Hepatocyte (in vitro differentiated cells): ENCODE measurements around the gene DACT2.
"Not testable (repeated sequence)": the region's sequence is repeated elsewhere in the genome, so short reads cannot be mapped to it uniquely, and the experiment has no call there.

Experiments
- EZH2phosphoT487 ChIP-seq: fragments of 200-600 bp; sonication (generic); IDR thresholded peaks from one replicate; pipeline ENCODE4 v1.6.1; 2018; ENCODE audit warnings: antibody characterized with exemption, mild to moderate bottlenecking, low read depth, moderate library complexity; ENCODE audit not compliant: unreplicated experiment, severe bottlenecking
- TF ChIP-seq, protein P1 (sequence below): fragments of 200-600 bp; sonication (generic); IDR thresholded peaks from 2 replicates; pipeline ENCODE4 v1.5.1; 2016; ENCODE audit warnings: antibody characterized with exemption, mild to moderate bottlenecking; ENCODE audit not compliant: poor library complexity

DNA sequence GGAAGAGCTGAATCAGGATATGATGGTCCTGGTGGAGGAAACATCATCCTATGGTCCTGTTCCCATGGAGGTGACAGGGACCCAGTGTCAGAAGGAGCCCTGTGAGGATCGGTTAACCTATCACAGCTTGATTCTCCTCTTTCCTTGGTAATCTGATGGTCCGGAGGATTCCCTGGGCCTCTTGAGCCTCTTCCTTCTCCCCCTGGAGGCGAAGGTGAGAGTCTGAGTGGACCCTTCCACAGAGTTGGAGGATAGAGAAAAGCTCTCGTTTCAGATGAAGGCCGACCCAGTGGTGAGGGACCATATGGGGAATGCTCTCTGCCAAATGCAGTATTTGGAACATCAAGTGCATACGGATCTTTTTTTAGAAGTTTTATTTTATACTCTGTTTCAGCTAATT, 32.1 kb downstream of the DACT2 start:
- TF ChIP-seq EZH2phosphoT487 = not testable (repeated sequence)
- TF ChIP-seq, protein P1, sequence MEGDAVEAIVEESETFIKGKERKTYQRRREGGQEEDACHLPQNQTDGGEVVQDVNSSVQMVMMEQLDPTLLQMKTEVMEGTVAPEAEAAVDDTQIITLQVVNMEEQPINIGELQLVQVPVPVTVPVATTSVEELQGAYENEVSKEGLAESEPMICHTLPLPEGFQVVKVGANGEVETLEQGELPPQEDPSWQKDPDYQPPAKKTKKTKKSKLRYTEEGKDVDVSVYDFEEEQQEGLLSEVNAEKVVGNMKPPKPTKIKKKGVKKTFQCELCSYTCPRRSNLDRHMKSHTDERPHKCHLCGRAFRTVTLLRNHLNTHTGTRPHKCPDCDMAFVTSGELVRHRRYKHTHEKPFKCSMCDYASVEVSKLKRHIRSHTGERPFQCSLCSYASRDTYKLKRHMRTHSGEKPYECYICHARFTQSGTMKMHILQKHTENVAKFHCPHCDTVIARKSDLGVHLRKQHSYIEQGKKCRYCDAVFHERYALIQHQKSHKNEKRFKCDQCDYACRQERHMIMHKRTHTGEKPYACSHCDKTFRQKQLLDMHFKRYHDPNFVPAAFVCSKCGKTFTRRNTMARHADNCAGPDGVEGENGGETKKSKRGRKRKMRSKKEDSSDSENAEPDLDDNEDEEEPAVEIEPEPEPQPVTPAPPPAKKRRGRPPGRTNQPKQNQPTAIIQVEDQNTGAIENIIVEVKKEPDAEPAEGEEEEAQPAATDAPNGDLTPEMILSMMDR = not testable (repeated sequence)
